ENCODE results near the gene HTRA1.

The HTRA1 gene

DNA sequence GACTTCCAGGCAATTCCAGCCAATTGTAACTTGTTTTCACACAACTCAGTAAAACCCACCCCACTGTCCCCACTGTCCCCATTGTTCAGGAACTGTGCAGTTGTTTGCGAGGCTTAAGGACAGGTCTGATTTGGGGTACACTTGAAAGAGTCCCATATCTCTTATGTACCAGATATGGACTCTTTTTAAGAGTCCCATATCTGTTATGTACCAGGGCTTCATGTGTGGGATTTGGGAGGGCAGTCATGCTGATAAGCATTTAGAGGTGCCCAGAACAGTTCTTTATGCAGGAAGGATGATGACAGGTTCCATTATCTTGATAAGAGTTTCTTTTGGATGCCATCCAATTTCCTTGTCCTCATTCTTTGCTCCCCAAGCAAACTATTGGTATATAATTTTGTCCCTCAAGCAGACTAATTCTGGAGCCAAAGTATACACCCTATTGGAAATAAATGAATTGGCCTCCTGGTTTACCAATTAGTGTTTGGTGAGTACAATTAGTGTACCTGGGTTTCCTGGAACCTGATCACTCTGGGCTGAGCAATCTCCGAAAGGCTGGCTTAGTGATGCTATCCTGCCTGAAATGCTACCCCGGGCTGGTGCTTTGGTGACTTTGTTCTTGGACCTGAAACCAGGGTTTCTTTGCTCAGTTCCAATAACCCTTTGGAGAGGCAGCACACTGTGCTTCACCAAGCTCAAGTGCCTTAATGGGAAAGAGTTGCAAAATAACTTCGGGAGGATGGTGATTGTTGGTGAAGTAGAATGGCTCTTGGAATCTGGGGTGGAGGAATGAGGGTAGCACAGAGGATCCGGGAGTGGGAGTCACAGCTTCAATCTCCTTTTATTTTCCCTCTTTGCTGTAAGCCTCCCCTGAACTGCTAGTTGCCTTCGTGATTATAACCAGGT, 93.0 kb downstream of the HTRA1 start:
- no peak for DNase-seq (ENCODE audit: low spot score)

DNA sequence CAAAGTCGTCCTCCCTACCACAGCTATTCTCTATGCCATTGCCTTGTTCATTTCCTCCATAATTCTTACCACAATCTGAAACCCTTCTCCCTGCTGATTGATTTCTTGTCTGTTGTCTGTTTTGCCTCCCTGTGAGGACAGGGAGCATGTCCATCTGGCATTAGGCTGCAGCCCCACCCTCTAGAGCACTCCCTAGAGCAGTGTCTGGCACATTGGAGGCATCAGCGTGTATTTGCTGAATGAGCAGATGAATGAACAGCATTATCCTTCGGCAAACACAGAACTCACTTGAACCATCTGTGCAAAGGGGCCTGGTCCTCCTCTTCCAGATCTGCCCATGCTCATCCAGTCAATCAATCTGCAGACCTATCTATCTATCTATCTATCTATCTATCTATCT, 94.1 kb downstream of the HTRA1 start:
- no peak for DNase-seq (ENCODE audit: low spot score)

DNA sequence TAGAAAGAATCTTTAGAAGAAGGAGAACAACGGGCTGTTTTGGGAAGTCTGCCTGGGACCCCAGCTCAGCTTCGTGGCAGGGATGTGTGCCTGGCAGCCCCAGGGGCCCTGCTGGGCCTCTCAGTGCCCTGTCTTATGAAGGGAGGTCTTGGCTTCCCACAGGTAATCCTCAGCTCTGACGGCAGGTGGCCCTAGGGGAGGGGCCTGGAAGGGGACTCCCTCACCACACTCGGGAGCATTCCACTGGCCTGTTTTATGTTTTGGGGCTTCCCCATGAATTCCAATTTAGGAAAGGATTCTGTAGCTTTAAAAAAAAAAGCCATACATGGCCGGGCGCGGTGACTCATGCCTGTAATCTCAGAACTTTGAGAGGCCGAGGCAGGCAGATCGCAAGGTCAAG, 96.2 kb downstream of the HTRA1 start:
- DNase-seq (ENCODE audit: low spot score) = no peak

DNA sequence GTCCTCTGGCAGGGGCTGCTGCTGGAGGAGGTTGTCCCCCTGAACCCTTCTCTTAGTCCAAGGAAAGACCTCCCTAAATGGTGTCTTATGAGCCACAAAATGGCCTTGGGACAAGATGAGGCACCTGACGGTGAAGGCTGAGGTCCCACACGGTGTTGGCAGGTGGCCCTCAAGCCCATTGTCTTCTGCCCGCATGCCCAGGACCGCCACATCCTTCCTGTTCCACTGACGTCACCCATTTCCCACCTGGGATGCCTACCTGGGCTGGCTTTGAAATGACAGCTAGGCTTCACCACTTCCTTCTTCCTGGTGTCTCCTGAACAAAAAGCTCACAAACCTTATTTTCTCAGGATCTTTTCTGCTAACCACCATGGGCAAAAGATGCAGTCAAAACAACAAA, 97.1 kb downstream of the HTRA1 start:
- no peak for DNase-seq (ENCODE audit: low spot score)

DNA sequence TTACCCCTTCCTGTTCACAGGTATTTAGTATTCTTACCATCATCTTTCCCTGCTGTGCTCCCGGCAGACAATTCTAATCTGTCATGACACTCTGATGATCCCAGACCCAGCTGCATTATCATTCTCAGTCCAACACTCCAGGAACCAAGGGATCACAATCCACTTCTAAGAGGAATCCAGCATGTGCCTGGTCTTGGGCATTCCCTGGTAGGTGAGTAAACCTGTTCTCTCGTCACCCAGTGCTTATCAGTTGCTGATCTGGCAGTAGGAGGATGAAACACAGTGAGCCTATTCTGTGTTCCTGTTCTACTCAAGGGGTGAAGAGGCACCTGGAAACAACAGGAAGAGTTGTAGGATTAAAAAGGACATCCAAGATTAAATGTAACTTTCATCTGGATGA, 97.9 kb downstream of the HTRA1 start:
- no peak for DNase-seq (ENCODE audit: low spot score)

DNA sequence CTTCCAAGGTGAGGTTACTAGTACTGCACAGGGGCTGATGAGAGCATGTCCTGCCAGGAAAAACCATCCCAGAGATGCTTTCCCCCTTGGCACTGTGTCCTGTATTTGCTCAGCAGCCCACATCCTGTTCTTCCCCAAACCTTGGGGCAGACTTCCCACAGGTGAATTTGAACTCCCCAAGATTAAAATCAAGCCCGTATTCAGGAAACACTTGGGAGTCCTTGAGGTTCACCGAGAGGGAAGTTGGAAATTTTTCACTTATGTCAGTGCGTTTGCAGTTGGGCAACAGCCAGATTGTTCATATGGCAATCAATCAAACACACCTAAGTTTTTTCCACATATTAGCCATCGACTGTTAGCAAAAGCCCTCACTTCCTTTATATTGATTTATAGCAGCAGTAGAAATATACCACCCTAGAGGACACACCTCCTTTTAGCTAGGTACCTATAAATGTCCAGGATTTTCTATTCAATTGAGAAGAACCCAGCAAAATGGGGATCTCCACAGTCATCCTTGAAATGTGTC, 99.0 kb downstream of the HTRA1 start, which contains the start of gene DMBT1:
TSS of gene DMBT1 (plus strand) at position 476 of the 526 bp plus-strand sequence. CDS start at position 493, 17 bp downstream.
- no peak for DNase-seq (ENCODE audit: low spot score)

DNA sequence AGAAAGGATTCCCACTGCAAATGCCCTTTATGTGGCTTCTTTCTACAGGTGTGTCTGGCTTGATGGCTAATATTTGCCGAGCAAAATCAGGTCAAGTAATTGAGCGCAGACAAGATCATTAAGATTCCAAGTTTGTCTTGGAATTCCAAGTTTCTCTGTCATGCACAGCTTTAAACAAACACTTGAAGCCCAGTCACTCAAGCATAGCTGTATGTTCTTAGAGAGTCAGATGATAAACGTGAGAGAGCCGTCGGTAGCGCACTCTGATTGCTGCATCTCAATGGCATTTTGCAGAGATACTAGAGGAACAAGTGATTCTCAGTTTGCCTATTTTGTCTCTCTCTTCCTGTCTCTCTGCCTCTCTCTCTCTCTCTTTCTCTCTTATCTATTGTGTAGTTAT, 99.9 kb downstream of the HTRA1 start:
- DNase-seq (ENCODE audit: low spot score) = no peak

DNA sequence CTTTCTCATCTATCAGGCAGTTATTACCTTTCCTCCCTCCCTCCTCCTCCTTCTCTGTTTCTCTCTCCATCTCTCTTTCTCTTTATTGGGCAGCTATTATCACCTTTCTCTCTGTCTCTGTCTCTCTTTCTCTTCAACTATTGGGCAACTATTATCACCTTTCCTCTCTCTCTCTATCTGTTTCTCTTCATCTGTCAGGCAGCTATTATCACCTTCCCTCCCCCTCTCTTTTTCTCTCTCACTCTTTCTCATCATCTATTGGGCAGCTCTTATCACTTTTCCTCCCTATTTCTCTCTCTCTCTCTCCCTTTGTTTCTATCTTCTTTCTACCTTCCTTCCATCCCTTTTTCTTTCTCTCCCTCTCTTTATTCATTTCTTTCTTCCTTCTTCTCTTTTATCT, 100.4 kb downstream of the HTRA1 start:
- DNase-seq (ENCODE audit: low spot score) = no peak

All from RKO (cell line).